ENCODE data around the gene TMEM247.

The TMEM247 gene

DNA sequence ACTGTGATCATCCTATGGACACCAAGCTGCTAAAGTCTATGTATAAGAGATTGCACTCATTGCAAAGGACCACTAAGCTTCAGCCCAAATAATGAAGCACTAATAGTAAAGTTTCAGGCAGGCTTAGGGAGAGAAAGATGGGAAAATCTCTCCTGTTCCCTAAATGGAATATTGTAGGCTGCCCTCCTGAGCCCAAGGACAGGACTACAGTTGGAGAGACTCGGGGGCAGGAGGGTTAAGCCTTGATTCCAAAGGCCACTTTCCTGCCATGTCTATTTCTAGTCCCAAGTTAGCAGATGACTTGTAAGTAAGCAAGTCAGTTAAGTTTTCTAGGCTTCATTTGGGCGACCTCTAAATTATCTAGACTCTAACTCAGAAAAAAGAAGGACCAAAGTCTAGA is 9.0 kb downstream of the TMEM247 start:
- no peak for DNase-seq (ENCODE audit: low read depth in 2 of 2)

DNA sequence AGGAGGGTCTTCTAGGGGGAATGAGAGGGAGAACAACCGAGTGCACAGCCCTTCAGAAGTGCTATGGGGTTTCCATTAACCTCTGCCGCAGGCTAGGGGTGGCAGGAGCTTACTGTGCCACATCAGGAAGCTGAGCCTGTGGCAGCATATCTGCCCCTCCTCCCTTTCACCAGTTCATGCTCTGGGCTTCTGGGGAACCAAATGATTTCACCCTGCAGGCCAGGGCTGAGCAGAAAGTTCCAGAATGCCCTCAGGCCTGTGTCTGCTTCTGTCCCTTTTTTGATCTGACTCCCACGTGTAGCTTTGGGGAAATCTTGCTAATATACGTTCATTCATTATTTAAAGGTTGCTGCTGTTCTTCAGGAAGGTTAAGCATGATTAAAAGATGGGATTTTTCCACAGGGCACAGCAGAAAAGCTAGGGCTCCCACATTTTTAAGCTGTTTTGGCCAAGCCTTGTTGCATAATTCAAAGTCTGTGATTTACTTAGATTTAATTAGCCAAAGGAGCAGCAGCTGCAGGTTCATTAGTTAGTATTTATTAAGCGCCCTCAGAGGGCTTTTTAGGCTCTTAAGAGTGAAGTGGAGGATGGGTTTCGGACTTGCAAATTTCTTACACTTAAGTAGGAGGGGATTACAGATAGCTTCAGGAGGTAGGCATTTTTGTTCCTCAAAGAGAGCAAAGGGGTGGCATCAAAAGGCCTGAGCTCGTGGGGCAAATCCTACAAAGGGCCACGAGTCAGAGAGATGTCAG is 10.2 kb downstream of the TMEM247 start:
- DNase-seq (ENCODE audit: low read depth in 2 of 2), result no peak

DNA sequence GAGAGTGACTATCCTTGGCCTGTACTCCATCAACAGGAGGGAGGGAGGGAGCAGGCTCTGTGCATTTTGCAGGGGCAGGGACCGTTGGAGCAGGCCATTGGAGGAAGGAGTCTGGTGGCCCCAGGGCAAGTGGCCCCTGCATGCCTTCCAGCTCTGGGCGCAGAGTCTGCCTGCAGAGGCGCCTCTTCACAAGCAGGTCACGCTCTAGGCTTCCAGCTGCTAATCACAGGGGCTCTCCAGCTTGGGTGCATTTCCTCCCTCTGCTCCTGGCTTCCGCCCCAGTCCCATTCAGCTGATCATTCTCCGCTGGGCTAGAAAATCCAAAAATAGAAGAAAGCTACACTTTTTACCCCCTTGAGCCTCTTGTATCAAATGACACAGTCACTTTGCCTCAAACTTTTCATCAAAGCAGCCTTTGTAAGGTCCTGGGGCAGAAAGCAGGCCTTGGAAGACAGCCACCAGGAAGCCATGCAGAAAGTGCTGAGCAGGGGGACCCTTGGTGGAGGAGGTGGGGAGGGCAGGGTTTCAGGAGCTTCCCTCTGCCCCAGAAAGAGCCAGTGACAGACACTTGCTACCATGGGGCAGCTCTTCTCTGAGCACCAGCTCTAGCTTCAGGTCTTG is 11.3 kb downstream of the TMEM247 start:
- DNase-seq (ENCODE audit: low read depth in 2 of 2), result no peak

DNA sequence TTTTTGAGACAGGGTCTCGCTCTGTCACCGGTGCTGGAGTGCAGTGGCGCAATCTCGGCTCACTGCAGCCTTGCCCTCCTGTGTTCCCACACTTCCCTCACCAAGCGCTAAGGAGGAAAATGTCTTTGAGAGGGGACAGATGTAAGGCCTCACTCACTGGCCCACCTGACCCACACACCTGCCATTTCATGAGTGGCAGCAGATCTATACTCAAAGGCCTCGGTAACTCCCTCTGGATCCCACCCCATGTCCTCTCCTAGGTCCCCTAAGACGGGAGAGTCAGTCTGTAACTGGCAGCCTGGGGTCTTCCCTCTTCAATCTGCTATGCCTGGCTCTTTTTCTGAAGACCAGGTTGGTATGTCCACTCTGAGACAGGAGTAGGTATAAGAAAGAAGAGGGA is 12.9 kb downstream of the TMEM247 start:
- no peak for DNase-seq (ENCODE audit: low read depth in 2 of 2)

DNA sequence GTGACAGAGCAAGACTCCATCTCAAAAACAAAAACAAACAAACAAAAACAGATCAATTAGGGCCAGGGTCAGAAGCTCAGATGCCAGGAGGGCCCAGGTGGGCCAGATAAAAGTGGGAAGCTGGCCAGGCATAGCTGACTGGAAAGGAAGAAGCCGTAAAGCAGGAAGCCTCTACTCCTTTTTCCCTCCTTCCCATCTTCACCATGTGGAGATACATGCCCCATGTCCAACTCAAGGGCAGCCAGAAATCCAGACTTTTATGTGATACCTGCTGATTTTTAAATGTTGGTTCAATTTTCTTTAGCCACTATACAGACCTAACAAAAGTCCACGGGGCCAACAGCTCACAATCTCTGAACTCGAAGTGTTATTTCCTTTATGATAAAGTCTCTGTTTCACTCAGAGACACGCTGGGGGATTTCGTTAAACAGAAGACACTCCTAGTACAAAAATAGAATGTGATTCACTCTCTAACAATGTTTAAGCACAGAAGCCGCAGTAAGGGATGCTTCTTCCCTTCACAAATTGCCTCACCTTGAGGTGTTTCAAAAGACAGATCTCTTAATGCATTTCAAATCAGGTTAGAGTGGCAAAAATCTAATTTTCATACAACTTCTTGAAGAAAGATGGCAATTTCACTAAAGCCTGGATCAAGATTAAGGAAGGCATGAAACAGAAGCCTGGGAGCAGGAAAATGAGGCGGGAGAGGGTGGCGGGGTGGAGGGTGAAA is 14.0 kb downstream of the TMEM247 start:
- DNase-seq (ENCODE audit: low read depth in 2 of 2), result no peak

DNA sequence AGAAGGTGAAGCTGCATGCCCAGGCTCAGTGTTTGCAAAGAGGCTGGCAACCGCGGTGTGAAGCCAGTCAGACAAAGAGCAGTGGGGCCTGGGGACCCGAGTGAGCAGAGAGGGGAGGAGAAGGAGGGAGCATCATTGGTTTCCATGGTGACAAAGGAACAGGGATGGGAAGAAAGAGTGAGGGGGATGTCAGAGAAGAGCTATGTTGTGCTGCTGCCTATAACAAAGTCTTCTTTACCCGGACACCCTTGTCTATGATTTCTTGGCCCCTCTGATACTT is 14.5 kb downstream of the TMEM247 start:
- no peak for DNase-seq (ENCODE audit: low read depth in 2 of 2)

DNA sequence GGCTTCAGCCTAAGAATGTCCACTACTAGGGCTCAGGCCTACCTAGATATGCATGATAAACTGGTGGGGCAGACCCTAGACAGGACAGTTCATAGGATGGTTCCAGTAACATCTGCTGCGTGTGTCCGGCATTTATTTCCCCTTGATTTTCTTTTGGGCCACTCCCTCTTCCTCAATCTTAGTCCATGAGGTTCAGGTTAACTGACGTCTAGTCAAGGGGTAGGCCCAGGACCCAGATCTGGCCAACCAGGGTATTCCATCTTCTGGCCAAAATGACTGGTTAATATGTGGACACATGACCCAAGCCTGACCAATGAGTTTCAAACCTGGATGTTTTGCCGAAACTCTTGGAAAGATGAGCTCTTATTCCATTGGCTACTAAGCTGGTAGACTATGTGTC is 15.2 kb downstream of the TMEM247 start:
- no peak for DNase-seq (ENCODE audit: low read depth in 2 of 2)

DNA sequence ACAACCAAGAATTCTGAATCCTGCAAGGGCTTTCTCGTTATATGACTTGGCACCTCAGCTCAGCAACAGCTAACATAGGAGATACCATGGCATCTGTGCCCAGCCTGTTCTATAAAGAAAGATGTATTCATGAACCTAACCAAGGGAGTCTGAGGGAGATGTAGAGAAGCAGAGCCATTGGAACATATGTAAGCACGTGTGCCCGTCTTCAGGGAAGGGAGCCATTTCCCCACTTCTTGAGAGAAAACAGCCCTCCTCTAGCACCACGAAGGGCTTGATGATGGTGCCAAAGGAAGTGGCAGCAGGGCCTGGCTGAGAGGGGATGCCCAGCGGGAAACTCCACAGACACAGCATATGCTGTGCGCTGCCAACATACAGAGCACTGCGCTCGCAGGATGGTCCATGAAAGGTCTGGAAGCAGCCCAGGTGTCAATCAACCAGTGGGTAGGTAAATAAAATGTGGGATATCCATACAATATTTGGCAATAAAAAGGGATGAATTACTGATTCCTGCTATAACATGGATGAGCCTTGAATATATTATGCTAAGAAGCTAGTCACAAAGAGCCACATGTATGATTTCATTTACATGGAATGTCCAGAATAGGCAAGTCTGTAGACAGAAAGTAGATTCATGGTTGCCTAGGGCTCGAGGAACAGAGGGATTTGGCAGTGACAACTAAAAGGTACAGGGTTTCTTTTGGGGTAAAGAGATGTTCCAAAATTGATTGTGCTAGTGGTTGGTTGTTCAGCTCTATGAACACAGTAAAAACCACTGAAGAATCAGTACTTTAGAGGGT is 16.1 kb downstream of the TMEM247 start:
- DNase-seq (ENCODE audit: low read depth in 2 of 2), result no peak

DNA sequence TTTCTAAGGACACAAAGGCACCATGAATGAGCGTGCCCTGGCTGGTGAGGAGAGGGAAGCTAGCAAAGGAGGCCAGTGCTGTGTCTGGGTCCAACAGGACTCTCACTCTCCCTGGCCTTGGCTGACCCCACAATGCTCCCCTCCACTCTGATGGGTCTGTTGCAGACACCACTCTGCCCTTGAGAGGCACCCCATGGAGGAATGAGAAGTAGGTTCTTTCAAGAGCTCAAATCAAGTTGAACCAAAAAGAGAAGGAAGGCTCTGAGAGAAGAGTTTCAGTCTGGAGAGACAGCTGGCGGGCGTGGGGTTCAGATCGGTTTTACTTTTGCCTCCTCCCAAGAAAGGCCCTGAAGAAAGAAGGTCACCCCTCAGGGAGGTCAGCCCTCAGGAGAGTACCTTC is 18.4 kb downstream of the TMEM247 start:
- no peak for DNase-seq (ENCODE audit: low read depth in 2 of 2)

DNA sequence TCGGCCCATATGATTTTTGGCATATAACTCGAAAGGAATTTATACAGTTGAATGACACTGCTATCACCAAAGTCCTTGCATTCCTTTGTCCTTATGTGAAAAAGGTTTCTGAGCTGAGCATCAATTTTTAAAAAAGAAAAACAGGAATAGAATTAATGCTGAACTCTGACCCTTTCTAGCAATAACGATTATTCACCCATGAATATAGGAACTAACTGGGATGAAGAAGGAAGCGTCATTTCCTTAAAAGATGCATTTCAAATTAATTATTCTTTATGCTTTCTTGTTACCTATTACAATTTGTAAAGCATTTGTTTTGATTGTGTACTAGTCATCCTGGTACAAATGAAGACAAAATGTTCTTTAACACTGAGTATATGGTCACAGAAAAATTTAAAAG is 19.3 kb downstream of the TMEM247 start:
- no peak for DNase-seq (ENCODE audit: low read depth in 2 of 2)

DNA sequence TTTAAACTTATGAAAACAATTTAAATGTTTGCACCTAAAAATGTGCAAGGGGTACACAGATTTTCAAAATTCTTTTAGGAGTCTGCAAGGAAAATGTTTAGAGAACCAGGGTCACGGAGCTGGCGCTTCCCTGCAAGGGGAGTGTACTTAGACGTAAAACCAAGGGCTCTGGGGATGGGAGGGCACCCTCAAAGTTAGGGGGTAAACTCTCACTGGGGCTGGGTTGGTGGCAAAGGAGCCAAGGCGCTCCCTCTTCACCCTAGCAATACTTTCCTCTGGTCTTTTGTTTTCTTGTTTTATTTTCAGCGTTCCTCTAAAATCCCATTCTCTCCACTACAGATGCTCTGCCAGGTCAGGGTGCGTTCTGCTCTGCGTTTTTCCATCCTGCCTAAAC is 20.0 kb downstream of the TMEM247 start:
- DNase-seq (ENCODE audit: low read depth in 2 of 2), result no peak

DNA sequence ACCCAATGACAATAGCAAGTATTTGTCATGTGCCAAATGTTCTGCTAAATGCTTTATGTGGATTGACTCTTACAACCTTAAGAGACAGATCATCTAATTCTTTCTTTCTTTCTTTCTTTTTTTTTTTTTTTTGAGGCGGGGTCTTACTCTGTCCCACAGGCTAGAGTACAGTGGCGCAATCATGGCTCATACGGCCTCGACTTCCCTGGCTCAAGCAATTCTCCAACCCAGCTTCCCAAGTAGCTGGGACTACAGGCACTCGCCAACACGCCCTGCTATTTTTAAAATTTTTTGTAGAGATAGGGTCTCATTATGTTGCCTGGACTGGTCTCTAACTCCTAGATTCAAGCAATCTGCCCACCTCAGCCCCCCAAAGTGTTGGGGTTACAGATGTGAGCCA is 21.4 kb downstream of the TMEM247 start:
- no peak for DNase-seq (ENCODE audit: low read depth in 2 of 2)

DNA sequence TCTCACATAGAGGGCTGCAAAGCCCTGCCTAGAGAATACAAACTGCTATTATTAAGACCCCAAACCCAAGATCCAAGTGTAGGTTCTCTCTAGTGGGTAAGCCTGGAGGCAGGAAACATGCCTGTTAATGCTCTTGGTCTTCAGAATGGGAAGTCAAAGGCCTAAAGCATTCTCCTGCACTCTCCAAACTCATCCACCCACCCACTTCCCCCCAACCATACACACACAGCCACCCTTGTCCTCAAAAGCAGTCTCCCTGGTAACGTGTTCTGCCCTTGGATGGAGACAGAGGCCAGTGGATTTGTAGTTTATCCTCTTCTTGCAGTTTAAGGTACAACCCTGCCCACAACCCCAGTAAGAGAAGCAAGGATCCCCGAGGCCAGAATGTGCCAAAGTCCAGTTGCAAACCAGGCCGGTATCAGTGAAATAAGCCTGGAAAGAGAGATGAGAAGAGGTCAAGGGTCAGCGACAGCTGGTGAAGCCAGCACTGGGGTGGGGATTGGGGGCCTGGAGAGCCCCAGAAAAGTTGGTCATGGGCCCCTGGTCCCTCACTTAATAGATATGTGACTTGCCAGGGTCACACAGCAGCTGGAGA is 23.0 kb downstream of the TMEM247 start:
- no peak for DNase-seq (ENCODE audit: low read depth in 2 of 2)

DNA sequence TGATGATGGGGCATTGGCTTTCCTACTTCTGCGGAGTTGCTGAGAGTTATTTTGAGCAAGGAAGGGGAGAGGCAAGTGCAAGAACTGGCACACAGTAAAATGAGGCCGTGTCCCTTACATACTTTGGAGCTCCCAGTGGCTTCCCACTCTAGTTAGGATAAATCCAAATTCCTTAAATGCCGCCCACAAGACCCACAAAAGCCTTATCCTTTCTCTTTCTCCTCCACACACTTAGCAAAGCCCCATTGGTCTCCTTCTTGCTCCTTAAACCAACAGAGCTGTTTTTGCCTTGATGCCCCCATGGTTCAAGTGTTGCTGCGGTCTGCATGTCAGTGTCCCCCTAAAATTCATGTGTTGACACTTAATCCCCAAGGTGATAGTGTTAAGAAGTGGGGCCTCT is 24.3 kb downstream of the TMEM247 start:
- no peak for DNase-seq (ENCODE audit: low read depth in 2 of 2)

DNA sequence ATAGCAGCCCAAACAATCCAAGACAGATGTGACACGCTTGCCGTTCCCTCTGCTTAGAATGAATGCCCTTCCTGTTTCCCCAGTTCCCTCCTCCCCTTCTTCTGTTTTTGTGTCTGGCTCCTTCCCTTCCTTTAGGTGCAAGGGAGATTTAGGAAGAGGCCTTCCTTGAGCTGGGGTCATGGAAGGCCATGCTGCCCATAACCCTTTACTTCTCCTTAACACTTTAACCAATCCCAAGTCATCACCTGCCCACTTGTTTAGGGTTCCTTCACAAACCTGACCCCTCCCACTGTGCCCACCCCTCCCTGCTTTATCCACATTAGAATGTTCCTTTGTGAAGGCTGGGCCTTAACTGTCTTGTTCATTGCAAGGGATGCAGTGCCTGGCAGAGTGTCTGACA is 24.9 kb downstream of the TMEM247 start:
- DNase-seq (ENCODE audit: low read depth in 2 of 2), result no peak

DNA sequence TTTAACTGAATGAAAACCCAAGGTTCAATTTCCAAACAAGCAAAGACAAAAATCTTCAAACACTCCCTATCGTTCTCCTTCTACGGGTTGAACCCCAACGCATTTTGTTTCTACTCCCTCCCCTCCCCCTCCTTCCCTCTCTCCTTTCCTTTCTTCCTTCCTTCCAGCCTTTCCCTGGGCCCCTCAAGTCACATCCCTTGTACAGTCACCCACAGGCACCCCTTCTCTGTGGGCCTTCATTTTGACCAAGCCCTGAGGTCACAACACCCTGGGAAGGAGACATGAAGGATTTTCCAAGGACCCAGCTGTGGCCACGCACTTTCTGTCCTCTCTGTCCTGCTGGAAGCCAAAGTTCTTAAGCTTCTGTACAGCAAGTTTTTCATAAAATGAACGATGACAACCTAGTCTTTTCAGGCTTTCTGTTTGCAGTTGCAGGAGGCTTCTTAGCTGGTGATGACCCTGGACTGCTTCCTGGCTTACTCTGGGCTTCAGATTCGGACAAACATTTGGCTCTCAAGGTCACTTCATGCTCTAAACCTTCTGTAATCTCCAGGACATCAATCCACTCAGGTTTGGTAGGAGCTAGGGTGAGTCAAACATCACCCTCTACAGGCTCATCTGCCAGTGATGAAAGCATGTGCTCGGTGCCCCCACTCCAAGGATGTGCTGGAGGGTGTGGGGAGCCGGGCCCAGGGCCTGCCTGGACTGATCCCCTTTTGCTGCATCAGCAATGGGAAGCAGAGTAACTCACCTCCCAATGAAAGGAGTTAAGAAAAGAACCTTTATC is 25.5 kb downstream of the TMEM247 start:
- DNase-seq (ENCODE audit: low read depth in 2 of 2), result no peak

DNA sequence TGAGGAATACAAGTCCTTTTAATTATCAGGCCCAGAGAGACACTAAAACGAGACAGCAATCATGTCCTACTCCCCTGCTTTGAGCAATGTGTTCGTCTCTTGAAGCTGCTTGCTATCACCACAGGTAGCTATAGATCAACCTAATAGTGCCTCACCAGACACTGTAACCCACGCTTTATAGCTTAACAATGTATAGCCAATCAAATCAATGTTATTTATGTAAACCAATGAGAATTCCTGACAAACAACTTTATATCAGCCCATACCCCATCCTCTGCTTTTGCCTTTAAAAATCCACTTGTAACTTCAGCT is 26.1 kb downstream of the TMEM247 start:
- no peak for DNase-seq (ENCODE audit: low read depth in 2 of 2)

DNA sequence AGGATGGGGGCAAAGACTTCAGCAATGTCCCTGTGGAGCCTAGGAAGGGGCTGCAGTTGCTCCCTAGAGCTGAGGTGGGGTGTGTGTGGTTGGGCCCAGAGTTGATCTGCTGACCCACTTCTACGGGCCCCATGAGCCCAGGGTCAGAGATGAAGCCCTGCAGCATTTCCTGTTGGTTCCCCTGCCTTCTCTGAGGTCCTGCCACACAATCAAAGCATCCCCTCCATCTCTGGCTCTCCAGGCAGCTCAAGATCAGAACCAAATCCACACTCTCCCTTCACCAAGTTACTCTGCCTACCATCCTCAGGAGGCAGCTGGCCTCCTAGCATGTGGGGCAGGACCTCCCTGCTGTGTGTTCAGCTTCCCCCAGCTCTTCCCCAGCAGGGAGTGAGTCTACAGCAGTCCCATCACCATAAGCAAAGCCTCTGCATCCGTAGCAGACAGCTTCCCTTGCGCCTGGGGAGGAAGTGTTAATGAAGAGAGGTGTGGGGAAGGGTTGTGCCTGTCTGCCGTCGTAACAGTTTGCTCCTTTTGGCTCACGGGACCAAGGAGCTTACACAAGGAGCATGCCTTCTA is 26.9 kb downstream of the TMEM247 start:
- no peak for DNase-seq (ENCODE audit: low read depth in 2 of 2)

DNA sequence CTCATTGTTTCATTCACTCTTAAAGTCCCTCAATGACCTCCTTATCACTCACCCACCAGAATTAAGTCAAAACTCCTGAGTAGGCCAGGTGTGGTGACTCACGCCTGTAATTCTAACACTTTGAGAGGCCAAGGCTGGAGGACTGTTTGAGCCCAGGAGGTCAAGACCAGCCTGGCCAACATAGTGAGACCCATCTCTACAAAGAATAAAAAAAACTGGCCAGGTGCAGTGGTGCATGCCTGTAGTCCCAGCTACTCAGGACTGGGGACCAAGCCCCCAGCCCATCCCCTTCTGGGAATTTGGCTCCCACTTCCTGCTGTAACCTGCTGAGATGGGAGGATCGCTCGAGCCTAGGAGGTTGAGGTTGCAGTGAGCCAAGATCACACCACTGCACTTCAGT is 28.9 kb downstream of the TMEM247 start:
- no peak for DNase-seq (ENCODE audit: low read depth in 2 of 2)

DNA sequence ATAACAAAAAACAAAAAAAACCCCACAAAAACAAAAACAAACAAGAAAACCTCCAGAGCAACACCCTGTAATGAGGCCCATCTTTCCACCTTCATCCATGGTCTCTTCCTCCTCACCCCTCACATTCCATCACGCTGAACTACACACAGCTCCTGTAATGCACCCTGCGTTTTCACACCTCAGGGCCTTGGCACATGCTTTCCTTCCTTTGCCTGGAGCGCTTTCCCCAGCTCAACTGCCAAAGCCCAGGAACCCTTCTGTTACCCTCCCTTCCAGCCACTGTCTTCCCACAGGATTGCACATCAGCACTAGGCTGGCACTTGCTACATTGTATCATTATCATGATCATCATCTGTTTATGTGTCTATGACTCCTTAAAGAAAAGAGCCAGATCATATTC is 29.4 kb downstream of the TMEM247 start:
- DNase-seq (ENCODE audit: low read depth in 2 of 2), result no peak

DNA sequence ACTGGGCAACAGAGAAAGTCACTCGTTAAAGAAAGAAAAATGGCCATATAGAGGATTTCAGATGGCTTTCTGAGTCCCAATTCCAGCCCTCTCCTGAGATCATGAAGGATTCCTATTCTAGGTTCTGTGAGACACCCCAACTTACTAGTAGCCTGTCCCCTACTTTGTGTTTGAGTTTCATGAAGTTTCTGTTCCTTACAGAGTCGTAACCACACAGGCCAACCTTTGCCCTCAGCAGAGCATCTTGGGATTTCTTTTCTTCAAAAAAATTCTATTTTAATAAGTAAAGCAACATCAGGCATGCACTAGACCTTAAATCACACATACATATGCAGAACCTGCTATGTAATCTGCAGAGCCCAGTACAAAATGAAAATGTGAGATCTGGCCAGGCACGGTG is 30.4 kb downstream of the TMEM247 start:
- DNase-seq (ENCODE audit: low read depth in 2 of 2), result no peak
